HG03571 (cell line): Measurements from ENCODE around the gene AXIN1.

ENCODE experiments used
- ATAC-seq: cut with Tn5 transposase; IDR thresholded peaks from one replicate; pipeline ENCODE4 v1.9.1; 2021; ENCODE audit not compliant: unreplicated experiment

The AXIN1 gene

GRCh38 chr16:305916-306626 lies 46.5 kb downstream of the AXIN1 start:
- no peak for ATAC-seq

DNA sequence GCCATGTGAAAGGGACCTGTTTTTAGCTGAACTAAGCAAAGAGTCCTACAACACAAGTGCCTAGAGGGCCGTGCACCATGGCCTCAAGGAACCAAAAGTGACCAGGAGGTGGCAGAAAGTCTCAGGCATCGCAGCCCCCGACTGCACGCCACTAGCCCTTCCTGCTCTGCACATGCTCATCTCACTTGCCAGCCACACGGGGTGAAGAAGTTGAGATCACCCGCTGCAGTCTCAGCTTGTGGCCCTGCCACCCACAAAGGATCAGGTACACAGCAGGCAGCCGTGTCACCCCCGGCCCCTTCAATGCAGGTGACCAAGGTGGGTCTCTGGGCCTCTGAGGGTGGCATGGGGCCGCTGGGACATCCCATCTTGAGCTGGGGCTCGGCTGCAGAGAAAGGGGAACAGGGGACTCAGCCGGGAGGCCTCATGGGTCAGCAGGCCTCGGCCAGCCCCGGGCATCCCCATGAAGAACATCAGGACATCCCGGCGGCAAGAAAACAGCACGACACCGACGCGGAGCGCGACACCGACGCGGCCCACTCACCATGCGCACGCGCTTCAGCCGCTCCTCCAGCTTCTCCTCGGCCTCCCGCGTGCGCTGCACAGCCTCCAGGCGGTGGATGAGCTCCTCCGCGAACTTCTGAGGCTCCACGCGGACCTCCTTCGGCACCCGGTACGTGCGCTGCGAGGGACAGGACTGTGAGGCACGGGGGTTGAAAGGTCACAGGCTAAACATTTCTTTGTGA lies 48.6 kb downstream of the AXIN1 start:
- no peak for ATAC-seq

- no peak for ATAC-seq
Measured at GRCh38 chr16:301950-302349, 50.6 kb downstream of the AXIN1 start.

DNA sequence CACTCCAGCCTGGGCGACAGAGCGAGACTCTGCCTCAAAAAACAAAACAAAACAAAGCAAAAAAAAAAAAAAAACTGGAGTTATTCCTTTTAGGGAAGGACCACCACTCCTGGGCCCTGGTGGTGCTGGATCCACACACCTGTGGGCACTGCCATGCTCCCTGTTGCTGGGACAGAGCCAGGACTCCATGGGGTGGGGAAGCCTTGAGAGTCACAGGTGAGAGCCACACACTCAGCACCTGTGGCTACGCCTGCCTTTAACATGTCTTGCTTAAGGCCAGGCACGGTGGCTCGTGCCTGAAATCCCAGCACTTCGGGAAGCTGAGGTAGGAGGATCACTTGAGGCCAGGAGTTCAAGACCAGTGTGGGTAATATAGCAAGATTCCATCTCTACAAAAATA lies 51.3 kb downstream of the AXIN1 start:
- no peak for ATAC-seq

DNA sequence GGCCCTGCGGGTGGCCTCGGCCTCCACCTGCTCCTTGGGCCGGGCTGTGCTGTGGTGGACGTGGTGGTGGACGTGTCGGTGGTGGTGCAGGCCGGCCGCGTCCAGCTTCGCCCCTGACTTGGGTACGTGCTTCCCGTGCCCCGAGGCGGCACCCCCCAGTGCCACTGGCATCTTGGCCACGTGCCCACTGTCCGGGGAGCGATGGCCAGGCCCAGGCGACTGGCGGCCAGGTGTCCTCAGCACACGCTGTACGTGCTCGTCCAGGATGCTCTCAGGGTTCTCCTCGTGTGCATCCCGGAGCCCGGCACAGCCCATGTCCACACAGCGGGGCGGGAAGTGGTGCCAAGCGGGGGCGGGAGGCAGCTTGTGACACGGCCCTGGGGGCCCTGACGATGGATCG lies 54.7 kb downstream of the AXIN1 start:
- no peak for ATAC-seq

GRCh38 chr16:296806-297510 lies 55.6 kb downstream of the AXIN1 start:
- no peak for ATAC-seq

- no peak for ATAC-seq
Measured at GRCh38 chr16:296276-296675, 56.2 kb downstream of the AXIN1 start.

DNA sequence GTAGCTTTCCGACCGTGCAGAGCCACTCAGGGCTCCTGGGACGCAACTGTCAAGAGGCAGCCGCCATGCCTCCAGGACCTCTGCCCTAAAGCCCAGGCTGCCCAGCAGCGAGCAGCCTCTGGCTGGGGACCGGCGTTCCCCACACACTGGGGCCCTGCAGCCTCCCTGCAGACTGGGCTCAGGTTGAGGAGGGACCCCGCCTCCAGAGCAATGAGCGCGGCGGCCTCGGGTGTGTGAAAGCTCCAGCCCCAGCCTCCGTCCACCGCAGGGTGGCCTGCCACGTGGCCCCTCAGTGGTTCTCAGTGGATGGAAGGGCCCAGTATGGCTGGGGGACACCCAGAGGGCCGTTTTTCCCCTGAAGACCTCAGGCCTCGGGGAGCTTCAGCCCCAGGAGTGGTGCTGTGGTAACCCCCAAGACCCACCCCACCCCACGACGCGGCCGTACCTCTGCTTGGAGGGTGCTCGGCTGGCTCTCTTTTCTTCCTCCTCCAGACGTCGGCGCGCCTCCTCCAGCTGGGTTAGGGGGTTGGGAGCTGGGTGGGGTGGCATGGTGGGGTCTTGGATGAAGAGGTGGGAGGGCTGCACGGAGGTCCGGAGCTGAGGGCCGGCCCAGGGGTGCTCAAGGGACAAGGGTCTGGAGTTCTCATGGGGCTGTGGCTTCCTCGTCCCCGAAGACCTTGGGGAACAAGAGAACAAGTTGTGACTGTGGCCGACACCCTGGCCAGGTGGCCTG lies 59.3 kb downstream of the AXIN1 start:
- no peak for ATAC-seq

DNA sequence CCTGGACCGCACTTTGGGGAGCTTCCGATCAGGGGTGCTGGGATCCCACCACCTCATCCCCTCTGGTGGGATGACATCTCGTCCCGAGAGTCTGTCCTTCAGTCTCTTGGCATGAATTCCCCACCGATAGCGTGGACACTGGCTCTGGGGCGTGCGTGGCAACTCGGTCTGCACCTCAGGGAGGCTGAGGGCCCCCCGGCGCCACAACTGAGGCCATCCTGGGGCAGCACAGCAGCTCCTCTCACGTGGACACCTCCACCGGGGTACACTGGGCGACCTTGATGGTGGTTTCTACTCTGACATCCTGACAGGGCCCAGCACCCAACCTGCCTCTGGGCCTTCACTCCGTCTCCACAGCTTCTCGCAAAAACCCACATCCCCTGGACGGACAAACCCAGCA lies 61.0 kb downstream of the AXIN1 start:
- no peak for ATAC-seq

DNA sequence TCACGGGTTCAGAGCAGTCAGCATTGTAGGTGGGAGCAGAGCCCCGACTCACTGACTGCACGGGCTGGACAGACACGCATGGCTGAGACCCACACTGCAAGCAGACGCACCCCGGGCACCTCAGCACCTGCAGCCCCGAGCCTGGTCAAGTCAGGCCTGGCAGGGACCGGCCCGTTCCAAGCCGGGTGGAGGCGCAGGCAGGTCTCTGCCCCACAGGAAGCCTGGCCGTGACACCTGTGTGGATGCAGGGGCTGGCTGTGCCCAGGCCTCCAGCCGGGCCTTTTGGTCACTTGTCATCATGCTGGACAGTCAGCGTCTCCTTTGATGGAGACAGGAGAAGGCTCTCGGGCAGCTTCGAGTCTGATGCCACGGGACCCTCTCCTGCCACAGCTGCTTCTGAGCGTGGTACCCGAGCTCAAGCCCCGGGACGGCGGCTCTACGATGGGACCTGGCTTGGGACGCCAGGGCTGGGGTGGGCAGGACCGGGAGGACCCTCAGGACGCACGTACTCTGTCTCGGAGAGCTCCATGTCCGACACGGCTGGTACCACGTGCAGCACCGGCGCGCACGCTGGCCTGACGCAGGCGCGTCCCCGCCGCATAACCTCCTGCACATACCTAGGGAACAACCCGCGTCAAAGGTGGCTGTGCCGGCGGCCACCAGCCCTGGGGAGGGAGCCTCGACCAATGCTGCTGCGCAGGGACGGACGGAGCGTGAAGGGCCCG lies 61.7 kb downstream of the AXIN1 start:
- ATAC-seq: no peak

- no peak for ATAC-seq
Measured at GRCh38 chr16:290015-290680, 62.4 kb downstream of the AXIN1 start.

DNA sequence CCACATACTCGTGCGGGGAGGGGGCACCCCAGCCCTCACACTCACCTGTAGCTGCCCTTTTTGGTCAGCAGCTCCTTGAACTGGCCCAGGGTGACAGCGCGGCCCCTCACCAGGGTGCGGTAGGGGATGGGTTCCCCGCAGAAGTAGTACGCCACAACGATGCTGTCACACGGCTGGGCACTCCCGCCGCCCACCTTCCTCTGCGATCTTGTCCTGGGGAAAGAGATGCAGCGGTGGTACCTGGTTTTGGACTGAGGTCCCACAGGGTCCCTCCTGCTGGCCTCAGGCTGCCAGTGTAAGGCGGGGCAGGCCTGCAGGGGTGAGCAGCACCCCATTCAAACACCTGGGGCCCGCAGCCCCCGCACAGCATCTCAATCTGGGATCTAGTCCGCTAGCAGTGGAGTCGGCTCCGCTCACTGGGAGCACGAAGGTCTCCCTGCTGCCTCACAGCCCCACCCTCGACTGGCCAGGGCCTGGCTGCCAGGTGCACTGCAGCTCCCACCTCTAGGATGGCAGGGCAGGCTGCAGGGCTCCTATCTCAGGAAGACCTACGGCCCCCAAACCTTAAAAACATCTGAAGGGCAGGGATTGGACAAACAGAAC lies 63.0 kb downstream of the AXIN1 start:
- no peak for ATAC-seq

DNA sequence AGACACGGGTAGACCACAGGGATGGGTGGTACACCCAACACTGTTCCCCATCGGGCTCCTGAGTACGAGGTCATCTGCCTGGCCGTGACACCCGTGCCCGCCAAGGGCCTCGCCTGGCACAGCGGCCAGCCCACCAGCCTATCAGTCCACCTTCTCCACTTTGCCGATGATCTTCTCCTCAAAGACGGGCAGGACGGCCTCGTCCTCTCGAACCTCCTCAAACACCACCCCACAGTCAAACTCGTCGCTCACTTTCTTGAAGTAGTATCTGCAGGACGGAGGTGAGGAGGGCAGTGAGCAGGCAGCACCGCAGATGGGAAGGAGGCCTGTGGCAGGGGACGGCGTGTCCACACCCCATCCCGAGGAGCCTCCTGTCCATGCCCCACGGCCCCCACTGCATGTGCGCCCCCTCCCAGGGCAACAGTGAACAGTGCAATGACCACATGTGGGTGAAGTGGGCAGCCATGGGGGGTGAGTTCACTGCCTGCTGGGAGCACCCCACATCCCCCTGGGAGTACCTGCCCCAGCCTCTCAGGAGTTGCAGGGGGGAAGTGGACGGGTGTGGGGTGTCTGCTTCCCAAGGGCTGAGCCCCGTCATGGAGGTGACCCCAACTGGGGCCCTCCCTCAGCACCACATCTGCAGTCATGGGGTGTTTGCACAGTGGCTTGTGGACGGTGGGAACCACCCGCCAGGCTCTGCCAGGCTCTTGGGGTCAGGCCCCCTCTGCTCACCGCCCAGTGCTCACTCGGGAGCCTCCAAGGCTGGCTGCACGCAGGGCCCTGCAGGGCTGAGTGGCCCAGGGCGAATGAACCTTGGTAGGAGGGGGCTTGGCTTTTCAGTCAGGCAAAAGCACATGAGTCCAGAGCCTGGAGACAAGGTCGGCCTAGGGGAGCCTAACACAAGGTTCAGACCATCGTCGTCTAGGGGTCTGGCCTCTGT lies 64.3 kb downstream of the AXIN1 start:
- no peak for ATAC-seq

DNA sequence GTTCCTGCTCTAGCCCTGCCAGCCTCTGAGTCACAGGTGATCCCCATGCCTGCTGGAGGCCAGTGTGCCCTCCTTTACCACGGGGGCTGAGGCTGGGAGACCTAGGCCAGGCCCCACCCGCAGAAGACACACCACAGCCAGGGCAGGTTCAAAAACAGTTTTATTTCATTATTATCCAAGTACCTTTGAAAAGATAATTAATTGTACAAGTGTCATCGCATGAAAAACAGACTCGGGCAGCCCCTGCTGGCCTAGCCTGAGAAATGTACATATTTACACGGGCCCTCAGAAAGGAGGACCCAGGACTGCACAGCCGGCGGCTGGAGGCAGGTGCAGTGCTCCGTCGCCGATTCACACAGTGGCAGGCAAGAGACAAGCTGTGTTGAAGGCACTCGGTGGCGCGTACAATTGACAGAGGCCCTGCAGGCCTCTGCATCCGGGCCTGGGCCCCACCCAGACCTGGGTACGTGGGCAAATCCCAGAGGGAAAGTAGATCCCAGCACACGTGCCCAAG lies 65.2 kb downstream of the AXIN1 start:
- no peak for ATAC-seq

GRCh38 chr16:286491-287297 lies 65.8 kb downstream of the AXIN1 start:
- ATAC-seq: no peak

DNA sequence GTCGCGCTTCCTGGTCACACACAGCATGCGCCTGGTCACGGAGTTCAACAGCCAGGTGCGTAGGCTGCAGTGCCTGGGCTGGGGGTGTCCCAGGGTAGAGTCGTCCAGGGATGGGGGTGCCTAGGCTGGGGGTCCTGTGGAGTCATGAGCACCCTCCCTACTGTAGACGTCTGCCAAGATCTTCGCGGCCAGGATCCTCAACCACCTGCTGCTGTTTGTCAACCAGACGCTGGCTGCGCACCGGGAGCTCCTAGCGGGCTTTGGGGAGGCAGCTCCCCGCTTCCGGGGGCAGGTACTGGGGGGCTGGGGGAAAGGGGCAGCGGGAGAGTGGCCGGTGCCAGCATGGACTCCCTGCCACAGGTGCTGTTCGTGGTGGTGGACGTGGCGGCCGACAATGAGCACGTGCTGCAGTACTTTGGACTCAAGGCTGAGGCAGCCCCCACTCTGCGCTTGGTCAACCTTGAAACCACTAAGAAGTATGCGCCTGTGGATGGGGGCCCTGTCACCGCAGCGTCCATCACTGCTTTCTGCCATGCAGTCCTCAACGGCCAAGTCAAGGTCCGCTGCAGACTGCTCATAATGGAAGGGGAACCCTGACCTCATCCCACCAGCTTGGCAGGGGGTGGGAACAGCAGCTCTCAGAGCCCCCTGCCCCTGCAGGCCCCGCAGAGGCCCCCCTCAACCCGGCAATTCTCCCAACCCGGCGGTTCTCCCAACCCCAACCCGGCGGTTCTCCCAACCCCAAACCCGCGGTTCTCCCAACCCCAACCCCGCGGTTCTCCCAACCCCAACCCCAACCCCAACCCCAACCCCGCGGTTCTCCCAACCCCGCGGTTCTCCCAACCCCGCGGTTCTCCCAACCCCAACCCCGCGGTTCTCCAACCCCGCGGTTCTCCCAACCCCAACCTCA lies 67.1 kb downstream of the AXIN1 start:
- no peak for ATAC-seq
